ENCODE measurements around the gene RNU11.
"Not testable (repeated sequence)": the region's sequence is repeated elsewhere in the genome, so short reads cannot be mapped to it uniquely, and the experiment has no call there.

RNU11 gene

GRCh38 chr1:28666806-28667205 is 18.4 kb downstream of the RNU11 start:
- DNase-seq: no peak

GRCh38 chr1:28668191-28668955 is 20.0 kb downstream of the RNU11 start, which contains the start of gene GMEB1:
TSS of gene GMEB1 (plus strand) at chr1:28668784. CDS start at chr1:28683613, 14,829 bp downstream.
- DNase-seq: peak; percentile 97

DNA sequence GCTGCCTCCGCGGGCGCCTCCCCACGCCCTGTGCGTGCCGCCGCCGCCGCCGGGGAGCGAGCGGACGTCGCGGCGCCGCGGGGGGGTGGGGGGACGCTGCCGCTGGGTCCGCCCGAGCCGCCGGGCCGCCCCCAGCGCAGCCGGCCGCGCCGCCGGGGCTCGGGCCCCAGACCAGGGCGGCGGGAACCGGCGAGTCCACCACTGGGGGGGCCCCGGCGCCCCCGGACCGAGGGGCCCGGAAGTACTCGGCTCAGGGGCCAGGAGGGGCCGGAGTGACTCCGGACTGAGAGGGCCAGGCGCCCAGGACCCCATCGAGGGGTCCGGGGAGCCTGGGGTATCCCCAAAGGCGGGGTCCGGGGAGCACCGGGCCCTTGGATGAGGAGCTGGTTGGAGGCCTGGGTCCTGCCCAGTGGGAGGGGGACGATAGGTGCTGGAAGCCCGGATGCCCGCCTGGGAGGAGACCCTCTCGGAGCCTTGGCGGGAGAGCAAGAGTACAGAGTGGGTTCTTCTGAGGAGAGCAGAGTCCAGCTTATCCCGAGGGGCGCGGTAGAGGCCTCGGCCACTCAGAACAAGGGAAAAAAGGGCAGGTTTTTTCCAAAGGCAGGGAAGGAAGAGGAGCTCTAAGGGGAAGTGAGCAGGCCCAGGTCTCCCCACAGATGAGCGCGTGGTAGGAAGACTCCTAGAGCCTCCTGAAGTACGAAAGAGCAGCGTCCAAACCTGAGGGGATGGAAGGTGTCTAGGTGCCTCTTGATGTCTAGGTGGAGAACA is 20.7 kb downstream of the RNU11 start:
- peak; percentile 87 for DNase-seq

- no peak for DNase-seq
Measured at GRCh38 chr1:28671254-28671780, 22.9 kb downstream of the RNU11 start.

GRCh38 chr1:28672971-28673370 is 24.6 kb downstream of the RNU11 start:
- DNase-seq: not testable (repeated sequence)

DNA sequence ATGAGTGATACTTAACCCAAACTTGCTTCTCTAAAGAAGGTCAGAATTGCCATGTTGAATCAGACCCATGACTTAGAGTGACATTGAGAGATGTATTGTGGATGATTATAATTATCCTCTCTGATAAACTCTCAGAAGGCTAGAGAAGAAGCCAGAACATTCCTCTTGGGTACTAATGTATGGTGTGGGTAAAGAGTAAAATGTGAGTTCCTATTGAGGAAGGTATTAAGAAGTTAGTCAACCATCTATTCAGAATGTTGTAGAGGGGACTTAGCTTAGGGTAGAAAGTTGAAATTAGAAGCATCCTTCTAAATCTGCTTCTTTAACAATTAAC is 27.5 kb downstream of the RNU11 start:
- no peak for DNase-seq

GRCh38 chr1:28680151-28680550 is 31.8 kb downstream of the RNU11 start:
- DNase-seq: no peak

- no peak for DNase-seq
Measured at GRCh38 chr1:28682840-28683239, 34.4 kb downstream of the RNU11 start.

DNA sequence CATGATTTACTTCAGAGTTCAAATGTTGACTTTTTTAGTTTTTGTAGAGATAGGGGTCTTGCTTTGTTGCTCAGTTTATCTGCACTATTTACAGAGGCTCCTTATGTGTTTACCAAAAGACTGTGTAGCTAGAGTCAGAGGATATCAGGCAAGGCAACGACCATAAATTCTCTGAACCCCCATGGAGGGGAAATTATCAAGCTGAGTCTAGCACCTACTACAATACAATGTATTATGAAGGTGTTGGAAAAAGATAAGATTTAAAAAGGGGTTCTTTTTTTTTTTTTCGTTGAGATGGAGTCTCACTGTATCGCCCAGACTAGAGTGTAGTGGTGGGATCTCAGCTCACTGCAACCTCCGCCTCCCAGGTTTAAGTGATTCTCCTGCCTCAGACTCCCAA is 36.5 kb downstream of the RNU11 start:
- no peak for DNase-seq

- not testable (repeated sequence) for DNase-seq
Measured at GRCh38 chr1:28691627-28692026, 43.2 kb downstream of the RNU11 start.

Measured in RPMI8226 (cell line).